Stomach smooth muscle (tissue), 2 donors: Measurements from ENCODE around the gene ONECUT1.
"Not testable (repeated sequence)": the region's sequence is repeated elsewhere in the genome, so short reads cannot be mapped to it uniquely, and the experiment has no call there.

ENCODE experiments used
- H3K27ac ChIP-seq: one replicate; pipeline ENCODE4 v1.7.0; 2013; ENCODE audit warnings: mild to moderate bottlenecking, low read length, inconsistent platforms
- H3K27me3 ChIP-seq, 2 donors: one replicate each; pipeline ENCODE4 v1.7.0; 2013; ENCODE audit warnings: low read length in 2 of 2; ENCODE audit not compliant: insufficient read depth in 2 of 2, control insufficient read depth in 1 of 2
- H3K36me3 ChIP-seq, 2 donors: one replicate each; pipeline ENCODE4 v1.7.0; 2013; ENCODE audit warnings: low read length in 2 of 2; ENCODE audit not compliant: control insufficient read depth in 2 of 2, insufficient read depth in 2 of 2
- H3K4me1 ChIP-seq: one replicate; pipeline ENCODE4 v1.7.0; 2013; ENCODE audit warnings: low read length; ENCODE audit not compliant: control insufficient read depth, insufficient read depth
- H3K4me3 ChIP-seq, 2 donors: one replicate each; pipeline ENCODE4 v1.7.0; 2013; ENCODE audit warnings: low read length in 2 of 2
- H3K9ac ChIP-seq, 2 donors: one replicate each; pipeline ENCODE4 v1.7.0; 2013; ENCODE audit warnings: low read length in 2 of 2, mild to moderate bottlenecking in 1 of 2
- H3K9me3 ChIP-seq, 2 donors: one replicate each; pipeline ENCODE4 v1.7.0; 2013; ENCODE audit warnings: low read length in 2 of 2; ENCODE audit not compliant: control insufficient read depth in 2 of 2
- donor health status: healthy.
- donor health status: Pancreatic carcinoma.

The ONECUT1 gene

GRCh38 chr15:52790169-52790708 lies at the start of gene ONECUT1:
ONECUT1 (minus strand) TSS chr15:52790336; CDS start chr15:52789884, 452 bp downstream.
- peaks cover 67 to 90% of the 10 kb centered on the region in 2 donors for H3K27me3 ChIP-seq
- peaks cover 40% of the 10 kb centered on the region for H3K4me1 ChIP-seq
- H3K36me3 ChIP-seq, result no peaks in the 10 kb centered on the region
- H3K9ac ChIP-seq, result no peak within 1 kb of the TSS
- no peak within 1 kb of the TSS for H3K27ac ChIP-seq
- H3K4me3 ChIP-seq, result peak within 1 kb of the TSS; percentile 59 to 72
- no peaks in the 10 kb centered on the region for H3K9me3 ChIP-seq

GRCh38 chr15:52834379-52834778 lies 44.2 kb upstream of the ONECUT1 start:
- no peaks in the 10 kb centered on the region for H3K4me1 ChIP-seq
- no peaks in the 10 kb centered on the region for H3K36me3 ChIP-seq
- H3K9me3 ChIP-seq, result peaks cover 0 to 2% of the 10 kb centered on the region in 2 donors
- no peak overlapping the region for H3K27ac ChIP-seq
- H3K9ac ChIP-seq, result no peak overlapping the region
- H3K4me3 ChIP-seq, result no peak overlapping the region
- H3K27me3 ChIP-seq, result peaks cover 0 to 2% of the 10 kb centered on the region in 2 donors

- H3K27ac ChIP-seq, H3K9me3 ChIP-seq, H3K4me3 ChIP-seq, H3K36me3 ChIP-seq, H3K4me1 ChIP-seq, H3K27me3 ChIP-seq, H3K9ac ChIP-seq: not testable (repeated sequence)
These were observed 34.2 kb upstream of the ONECUT1 start for GRCh38 chr15:52824169-52824942.

GRCh38 chr15:52822475-52822874 lies 32.3 kb upstream of the ONECUT1 start:
- Histone ChIP-seq H3K4me3 (no peak overlapping the region), H3K4me1 (no peaks in the 10 kb centered on the region), H3K9me3 (no peaks in the 10 kb centered on the region), H3K27ac (no peak overlapping the region), H3K9ac (no peak overlapping the region), H3K27me3 (no peaks in the 10 kb centered on the region), H3K36me3 (no peaks in the 10 kb centered on the region)

- no peak overlapping the region for H3K4me3 ChIP-seq
- no peaks in the 10 kb centered on the region for H3K27me3 ChIP-seq
- no peaks in the 10 kb centered on the region for H3K4me1 ChIP-seq
- no peak overlapping the region for H3K9ac ChIP-seq
- no peaks in the 10 kb centered on the region for H3K36me3 ChIP-seq
- H3K9me3 ChIP-seq, result no peaks in the 10 kb centered on the region
- H3K27ac ChIP-seq, result no peak overlapping the region
These were observed 29.1 kb upstream of the ONECUT1 start for GRCh38 chr15:52819253-52819652.

- H3K4me3 ChIP-seq, H3K27me3 ChIP-seq, H3K27ac ChIP-seq, H3K4me1 ChIP-seq, H3K9me3 ChIP-seq, H3K9ac ChIP-seq, H3K36me3 ChIP-seq: not testable (repeated sequence)
These were observed 25.8 kb upstream of the ONECUT1 start for GRCh38 chr15:52815899-52816298.

- Histone ChIP-seq H3K9me3 (no peaks in the 10 kb centered on the region), H3K36me3 (no peaks in the 10 kb centered on the region), H3K27ac (no peak overlapping the region), H3K9ac (no peak overlapping the region), H3K4me1 (peaks cover 19% of the 10 kb centered on the region), H3K27me3 (peaks cover 51 to 61% of the 10 kb centered on the region in 2 donors), H3K4me3 (no peak overlapping the region)
These were observed 18.9 kb upstream of the ONECUT1 start for GRCh38 chr15:52808996-52809395.

- Histone ChIP-seq H3K27me3 (peaks cover 54 to 66% of the 10 kb centered on the region in 2 donors), H3K27ac (no peak overlapping the region), H3K4me1 (peaks cover 24% of the 10 kb centered on the region)
These were observed 18.3 kb upstream of the ONECUT1 start for GRCh38 chr15:52808441-52808840.

GRCh38 chr15:52806284-52806655 lies 16.1 kb upstream of the ONECUT1 start:
- Histone ChIP-seq H3K4me1 (peaks cover 24% of the 10 kb centered on the region), H3K27ac (no peak overlapping the region), H3K27me3 (peaks cover 70 to 85% of the 10 kb centered on the region in 2 donors), H3K4me3 (peak overlapping the region in 1 of 2 donors; percentile 59), H3K9me3 (no peaks in the 10 kb centered on the region), H3K9ac (no peak overlapping the region), H3K36me3 (no peaks in the 10 kb centered on the region)

More at GRCh38 chr15:52808441-52808840, 18.3 kb upstream of the ONECUT1 start:
- H3K9me3 ChIP-seq, result no peaks in the 10 kb centered on the region
- H3K9ac ChIP-seq, result no peak overlapping the region
- no peak overlapping the region for H3K4me3 ChIP-seq
- no peaks in the 10 kb centered on the region for H3K36me3 ChIP-seq

GRCh38 chr15:52805351-52806283 lies 15.5 kb upstream of the ONECUT1 start:
- H3K9ac ChIP-seq, result no peak overlapping the region
- H3K4me3 ChIP-seq, result peak overlapping the region in 1 of 2 donors; percentile 59
- H3K27ac ChIP-seq, result no peak overlapping the region
- no peaks in the 10 kb centered on the region for H3K9me3 ChIP-seq
- H3K4me1 ChIP-seq, result peaks cover 24% of the 10 kb centered on the region
- H3K27me3 ChIP-seq, result peaks cover 70 to 85% of the 10 kb centered on the region in 2 donors
- no peaks in the 10 kb centered on the region for H3K36me3 ChIP-seq
